K562 (cell line): ENCODE results near the gene LMLN. TPM values are rescaled to one million over a fixed set of nuclear protein-coding genes. Genes with fewer than 3 reads are reported as not detected.

ENCODE experiments used
- ATF4 ChIP-seq: fragments of 450-650 bp; formaldehyde crosslinking; IDR thresholded peaks from 2 replicates; pipeline ENCODE4 v1.4.0; 2022; ENCODE audit warnings: mild to moderate bottlenecking, moderate library complexity
- ATF7 ChIP-seq: fragments of 450-650 bp; IDR thresholded peaks from 2 replicates; pipeline ENCODE4 v1.7.1; 2014; ENCODE audit warnings: mild to moderate bottlenecking, moderate library complexity
- CREB3L1 ChIP-seq: fragments of 450-650 bp; IDR thresholded peaks from 2 replicates; pipeline ENCODE4 v1.6.1; 2014; ENCODE audit warnings: low read depth, mild to moderate bottlenecking, moderate library complexity, borderline replicate concordance
- ESRRA ChIP-seq: fragments of 450-650 bp; IDR thresholded peaks from 2 replicates; pipeline ENCODE4 v1.6.1; 2014; ENCODE audit warnings: low read depth, mild to moderate bottlenecking, moderate library complexity, borderline replicate concordance
- FOXP1 ChIP-seq: sonication (generic); formaldehyde crosslinking; IDR thresholded peaks from 2 replicates; pipeline ENCODE4 v1.8.0; 2022; ENCODE audit warnings: mild to moderate bottlenecking, missing genetic modification reagents
- GABPA ChIP-seq: fragments of 200-800 bp; sonication (Bioruptor generic); conservative IDR thresholded peaks from 2 replicates; pipeline ENCODE4 v1.6.1; 2016; ENCODE audit warnings: low read depth, missing genetic modification characterization, missing compliant biosample characterization
- GABPB1 ChIP-seq: sonication (generic); formaldehyde crosslinking; IDR thresholded peaks from 2 replicates; pipeline ENCODE4 v1.8.0; 2022; ENCODE audit warnings: mild to moderate bottlenecking, missing genetic modification reagents
- HMGXB4 ChIP-seq: sonication (generic); formaldehyde crosslinking; IDR thresholded peaks from 2 replicates; pipeline ENCODE4 v1.8.1; 2023; ENCODE audit warnings: mild to moderate bottlenecking, missing genetic modification reagents
- MNT ChIP-seq, 2 experiments: fragments of 450-650 bp; conservative IDR thresholded peaks; 2 replicates each; pipeline ENCODE4 v1.6.1; 2017; ENCODE audit warnings: mild to moderate bottlenecking in 2 of 2, moderate library complexity in 2 of 2
- NFIC ChIP-seq: fragments of 450-650 bp; IDR thresholded peaks from 2 replicates; pipeline ENCODE4 v1.6.1; 2017; ENCODE audit warnings: mild to moderate bottlenecking, inconsistent platforms
- NKRF ChIP-seq: fragments of 450-650 bp; IDR thresholded peaks from 2 replicates; pipeline ENCODE4 v1.6.1; 2016; ENCODE audit warnings: borderline replicate concordance
- SAP30 ChIP-seq: fragments of 200-600 bp; sonication (generic); IDR thresholded peaks from 2 replicates; pipeline ENCODE4 v1.6.1; 2012; ENCODE audit warnings: borderline replicate concordance, low read depth, mild to moderate bottlenecking, moderate library complexity, low read length, control low read depth, inconsistent platforms; ENCODE audit not compliant: insufficient read depth, poor library complexity, severe bottlenecking
- SIN3B ChIP-seq: fragments of 450-650 bp; IDR thresholded peaks from 2 replicates; pipeline ENCODE4 v1.6.1; 2017; ENCODE audit warnings: low read depth, mild to moderate bottlenecking, moderate library complexity
- SRF ChIP-seq, 2 experiments: fragments of 250-450, 450-650 bp in 1 of 2; sonication (Bioruptor Pico) in 1 of 2; sonication (generic) in 1 of 2; formaldehyde crosslinking; IDR thresholded peaks; 2 replicates each; pipeline versions ENCODE4 v1.5.0 to v1.5.1; 2020 to 2022; ENCODE audit warnings: mild to moderate bottlenecking in 1 of 2, missing genetic modification reagents in 1 of 2
- ZNF586 ChIP-seq: fragments of 450-650 bp; formaldehyde crosslinking; conservative IDR thresholded peaks from 2 replicates; pipeline ENCODE4 v1.4.0; 2020; ENCODE audit warnings: mild to moderate bottlenecking, moderate library complexity
- polyA plus RNA-seq, 8 experiments: library from polyadenylated mRNA; depleted of rRNA in 4 of 8; stranded (reverse) in 5 of 8; unstranded in 3 of 8; fragments of >200 nt; fragmentation: Nextera tagmentation in 2 of 8; fragmentation: Illumina TruSeq in 1 of 8; extraction: Ambion mirVana in 2 of 8; extraction: Trizol in 1 of 8; gene quantifications; 2 replicates each; pipeline versions ENCODE4 v1.2.1 to v1.2.3, GENCODE V29; 2011 to 2014; ENCODE audit warnings: inconsistent platforms in 1 of 8, missing spikeins in 1 of 8
- total RNA-seq, 7 experiments: library from RNA; depleted of rRNA in 6 of 7; stranded (reverse); fragments of >200 nt in 6 of 7; fragmentation: Illumina TruSeq in 2 of 7; extraction: Trizol in 2 of 7; gene quantifications; 2 replicates each; pipeline versions ENCODE4 v1.2.1 to v1.2.3, GENCODE V29; 2011 to 2021; ENCODE audit warnings: low replicate concordance in 1 of 7

Gene LMLN
- total and polyA plus RNA-seq, 9 of the 15 experiments (the other 6 are each of a cell fraction or from before 2014, with no cell fraction given) = 2.2 to 15.9 (median 6.9) TPM

- TF ChIP-seq SIN3B = peak; percentile 63
- no peak for TF ChIP-seq ZNF586
- TF ChIP-seq NKRF = 0 out of 2 replicates have a peak, but pooled peaks have one; percentile 29
- 0 out of 2 replicates have a peak, but pooled peaks have one; percentile 14 for TF ChIP-seq NFIC
- TF ChIP-seq SAP30 = peak; percentile 15
- TF ChIP-seq ATF4 (CRISPR knock-in tag) = peak; percentile 53; the same call in 1 of the 2 replicates
- TF ChIP-seq HMGXB4 = peak; percentile 88; the same call in 1 of the 2 replicates
- TF ChIP-seq CREB3L1 = peak; percentile 55; the same call in 1 of the 2 replicates
- peak; percentile 46; the same call in 1 of the 2 replicates for TF ChIP-seq GABPB1 (CRISPR knock-in tag)
- TF ChIP-seq GABPA (tag) = peak; percentile 71
- peak in 1 of 2 experiments; percentile 54; a peak in 2 of 4 replicates for TF ChIP-seq MNT (conservative IDR thresholded peaks at IDR 0.05)
- TF ChIP-seq ATF7 = peak; percentile 74
- TF ChIP-seq ESRRA = peak; percentile 23; the same call in 1 of the 2 replicates
- peak; percentile 90 for TF ChIP-seq FOXP1 (CRISPR knock-in tag)
- TF ChIP-seq SRF (CRISPR knock-in tag; IDR thresholded peaks at IDR 0.05) = no peak; a peak in 1 of 4 replicates
Measured at GRCh38 chr3:198080521-198081384, 120.7 kb downstream of the LMLN start (continued).
